ENCODE measurements around the gene EMID1.

- no peak for TF ChIP-seq EZH2phosphoT487 (IDR thresholded peaks at IDR 0.05; ENCODE audit: borderline replicate concordance, low read depth)
- TF ChIP-seq, protein P1, sequence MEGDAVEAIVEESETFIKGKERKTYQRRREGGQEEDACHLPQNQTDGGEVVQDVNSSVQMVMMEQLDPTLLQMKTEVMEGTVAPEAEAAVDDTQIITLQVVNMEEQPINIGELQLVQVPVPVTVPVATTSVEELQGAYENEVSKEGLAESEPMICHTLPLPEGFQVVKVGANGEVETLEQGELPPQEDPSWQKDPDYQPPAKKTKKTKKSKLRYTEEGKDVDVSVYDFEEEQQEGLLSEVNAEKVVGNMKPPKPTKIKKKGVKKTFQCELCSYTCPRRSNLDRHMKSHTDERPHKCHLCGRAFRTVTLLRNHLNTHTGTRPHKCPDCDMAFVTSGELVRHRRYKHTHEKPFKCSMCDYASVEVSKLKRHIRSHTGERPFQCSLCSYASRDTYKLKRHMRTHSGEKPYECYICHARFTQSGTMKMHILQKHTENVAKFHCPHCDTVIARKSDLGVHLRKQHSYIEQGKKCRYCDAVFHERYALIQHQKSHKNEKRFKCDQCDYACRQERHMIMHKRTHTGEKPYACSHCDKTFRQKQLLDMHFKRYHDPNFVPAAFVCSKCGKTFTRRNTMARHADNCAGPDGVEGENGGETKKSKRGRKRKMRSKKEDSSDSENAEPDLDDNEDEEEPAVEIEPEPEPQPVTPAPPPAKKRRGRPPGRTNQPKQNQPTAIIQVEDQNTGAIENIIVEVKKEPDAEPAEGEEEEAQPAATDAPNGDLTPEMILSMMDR (IDR thresholded peaks at IDR 0.05): no peak
- TF ChIP-seq, protein P2, sequence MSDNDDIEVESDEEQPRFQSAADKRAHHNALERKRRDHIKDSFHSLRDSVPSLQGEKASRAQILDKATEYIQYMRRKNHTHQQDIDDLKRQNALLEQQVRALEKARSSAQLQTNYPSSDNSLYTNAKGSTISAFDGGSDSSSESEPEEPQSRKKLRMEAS (IDR thresholded peaks at IDR 0.05; ENCODE audit: low read depth): no peak
- no peak for TF ChIP-seq EP300 (IDR thresholded peaks at IDR 0.05; ENCODE audit: borderline replicate concordance in 1 of 2, low read depth in 1 of 2, low read length in 1 of 2)
- no peak for TF ChIP-seq CHD2 (IDR thresholded peaks at IDR 0.05; ENCODE audit: low read length, partially characterized antibody)
- no peak for TF ChIP-seq RAD21 (IDR thresholded peaks at IDR 0.05; ENCODE audit: low read length)
- TF ChIP-seq FOSL2 (IDR thresholded peaks at IDR 0.05; ENCODE audit: borderline replicate concordance, low read depth): no peak
- no peak for TF ChIP-seq JUND (IDR thresholded peaks at IDR 0.05)
- no peak for TF ChIP-seq POLR2AphosphoS5 (IDR thresholded peaks at IDR 0.05; ENCODE audit: low read depth, low read length)
- no peak for TF ChIP-seq MXI1 (IDR thresholded peaks at IDR 0.05; ENCODE audit: low read depth, low read length)
- no peak for TF ChIP-seq FOXM1 (IDR thresholded peaks at IDR 0.05; ENCODE audit: low read depth)
- TF ChIP-seq, protein P3, sequence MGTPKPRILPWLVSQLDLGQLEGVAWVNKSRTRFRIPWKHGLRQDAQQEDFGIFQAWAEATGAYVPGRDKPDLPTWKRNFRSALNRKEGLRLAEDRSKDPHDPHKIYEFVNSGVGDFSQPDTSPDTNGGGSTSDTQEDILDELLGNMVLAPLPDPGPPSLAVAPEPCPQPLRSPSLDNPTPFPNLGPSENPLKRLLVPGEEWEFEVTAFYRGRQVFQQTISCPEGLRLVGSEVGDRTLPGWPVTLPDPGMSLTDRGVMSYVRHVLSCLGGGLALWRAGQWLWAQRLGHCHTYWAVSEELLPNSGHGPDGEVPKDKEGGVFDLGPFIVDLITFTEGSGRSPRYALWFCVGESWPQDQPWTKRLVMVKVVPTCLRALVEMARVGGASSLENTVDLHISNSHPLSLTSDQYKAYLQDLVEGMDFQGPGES (IDR thresholded peaks at IDR 0.05; ENCODE audit: low read depth, low read length): no peak
These were observed 19.9 kb downstream of the EMID1 start for GRCh38 chr22:29225422-29226090.
